K562 (cell line): ENCODE measurements around the gene PLEKHN1. TPM values are rescaled to one million over a fixed set of nuclear protein-coding genes. Genes with fewer than 3 reads are reported as not detected.

Experiments
- ATF1 ChIP-seq, 2 experiments: fragments of 450-650 bp in 1 of 2; IDR thresholded peaks; 2 replicates each; pipeline ENCODE4 v1.6.1; 2016; ENCODE audit warnings: missing compliant biosample characterization in 1 of 2, missing genetic modification characterization in 1 of 2
- ATF4 ChIP-seq: fragments of 450-650 bp; formaldehyde crosslinking; IDR thresholded peaks from 2 replicates; pipeline ENCODE4 v1.4.0; 2022; ENCODE audit warnings: mild to moderate bottlenecking, moderate library complexity
- BMI1 ChIP-seq: fragments of 150-350 bp; IDR thresholded peaks from 2 replicates; pipeline ENCODE4 v1.6.1; 2014; ENCODE audit warnings: low read length
- EP400 ChIP-seq: fragments of 450-650 bp; IDR thresholded peaks from 2 replicates; pipeline ENCODE4 v1.6.1; 2017; ENCODE audit warnings: antibody characterized with exemption, mild to moderate bottlenecking, moderate library complexity
- GATA2 ChIP-seq: sonication (generic); formaldehyde crosslinking; IDR thresholded peaks from 2 replicates; pipeline ENCODE4 v1.4.0; 2020; ENCODE audit warnings: mild to moderate bottlenecking, missing genetic modification reagents
- HNRNPH1 ChIP-seq: fragments of 200-400 bp; formaldehyde crosslinking; optimal IDR thresholded peaks from 2 replicates; pipeline ENCODE3; 2017; ENCODE audit warnings: low read depth, mild to moderate bottlenecking, low read length, moderate library complexity
- HNRNPL ChIP-seq: fragments of 200-400 bp; formaldehyde crosslinking; IDR thresholded peaks from 2 replicates; pipeline ENCODE4 v1.6.1; 2017; ENCODE audit warnings: low read depth, mild to moderate bottlenecking, low read length
- JUNB ChIP-seq: fragments of 450-650 bp; formaldehyde crosslinking; conservative IDR thresholded peaks from 2 replicates; pipeline ENCODE4 v1.4.0; 2020; ENCODE audit warnings: mild to moderate bottlenecking
- MGA ChIP-seq: fragments of 450-650 bp; IDR thresholded peaks from 2 replicates; pipeline ENCODE4 v1.6.1; 2016; ENCODE audit warnings: mild to moderate bottlenecking, moderate library complexity
- NR3C1 ChIP-seq: sonication (generic); formaldehyde crosslinking; IDR thresholded peaks from 2 replicates; pipeline ENCODE4 v1.8.1; 2022; ENCODE audit warnings: missing genetic modification reagents
- RBBP5 ChIP-seq: fragments of 200-600 bp; sonication (generic); IDR thresholded peaks from 2 replicates; pipeline ENCODE4 v1.6.1; 2012; ENCODE audit warnings: borderline replicate concordance, mild to moderate bottlenecking, low read length, control low read depth, inconsistent platforms; ENCODE audit not compliant: insufficient read depth, poor library complexity, severe bottlenecking
- STAT5B ChIP-seq: fragments of 250-450 bp; sonication (Bioruptor Pico); IDR thresholded peaks from 2 replicates; pipeline ENCODE4 v1.8.0; 2021; ENCODE audit warnings: mild to moderate bottlenecking, inconsistent platforms
- ZNF354B ChIP-seq: fragments of 250-450 bp; sonication (Bioruptor Pico); IDR thresholded peaks from 2 replicates; pipeline ENCODE4 v1.4.0; 2020
- polyA plus RNA-seq, 8 experiments: library from polyadenylated mRNA; depleted of rRNA in 4 of 8; stranded (reverse) in 5 of 8; unstranded in 3 of 8; fragments of >200 nt; fragmentation: Nextera tagmentation in 2 of 8; fragmentation: Illumina TruSeq in 1 of 8; extraction: Ambion mirVana in 2 of 8; extraction: Trizol in 1 of 8; gene quantifications; 2 replicates each; pipeline versions ENCODE4 v1.2.1 to v1.2.3, GENCODE V29; 2011 to 2014; ENCODE audit warnings: inconsistent platforms in 1 of 8, missing spikeins in 1 of 8
- total RNA-seq, 7 experiments: library from RNA; depleted of rRNA in 6 of 7; stranded (reverse); fragments of >200 nt in 6 of 7; fragmentation: Illumina TruSeq in 2 of 7; extraction: Trizol in 2 of 7; gene quantifications; 2 replicates each; pipeline versions ENCODE4 v1.2.1 to v1.2.3, GENCODE V29; 2011 to 2021; ENCODE audit warnings: low replicate concordance in 1 of 7
- TF ChIP-seq, protein P1 (sequence below): fragments of 450-650 bp; formaldehyde crosslinking; IDR thresholded peaks from 2 replicates; pipeline ENCODE4 v1.4.0; 2020; ENCODE audit warnings: mild to moderate bottlenecking

PLEKHN1 gene
- total and polyA plus RNA-seq, 9 of the 15 experiments (the other 6 are each of a cell fraction or from before 2014, with no cell fraction given), result 0.07 to 1.5 (median 0.13) TPM; not detected in 2

GRCh38 chr1:961132-961669 lies 5.1 kb upstream of the PLEKHN1 start (continued):
- TF ChIP-seq GATA2 (CRISPR knock-in tag) (no peak), MGA (peak; percentile 98), EP400 (peak; percentile 60; the same call in 1 of the 2 replicates), STAT5B (no peak), RBBP5 (peak; percentile 3), ATF4 (CRISPR knock-in tag) (no peak), JUNB (no peak), ATF1 (CRISPR knock-in tag; IDR thresholded peaks at IDR 0.05) (no peak), ATF1 (tag; IDR thresholded peaks at IDR 0.05) (peak; percentile 22; the same call in 1 of the 2 replicates), HNRNPH1 (no peak), ZNF354B (CRISPR knock-in tag) (no peak), NR3C1 (CRISPR knock-in tag) (peak; percentile 89; the same call in 1 of the 2 replicates), HNRNPL (0 out of 2 replicates have a peak, but pooled peaks have one; percentile 21), BMI1 (no peak)
- TF ChIP-seq, protein P1, sequence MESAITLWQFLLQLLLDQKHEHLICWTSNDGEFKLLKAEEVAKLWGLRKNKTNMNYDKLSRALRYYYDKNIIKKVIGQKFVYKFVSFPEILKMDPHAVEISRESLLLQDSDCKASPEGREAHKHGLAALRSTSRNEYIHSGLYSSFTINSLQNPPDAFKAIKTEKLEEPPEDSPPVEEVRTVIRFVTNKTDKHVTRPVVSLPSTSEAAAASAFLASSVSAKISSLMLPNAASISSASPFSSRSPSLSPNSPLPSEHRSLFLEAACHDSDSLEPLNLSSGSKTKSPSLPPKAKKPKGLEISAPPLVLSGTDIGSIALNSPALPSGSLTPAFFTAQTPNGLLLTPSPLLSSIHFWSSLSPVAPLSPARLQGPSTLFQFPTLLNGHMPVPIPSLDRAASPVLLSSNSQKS, result no peak
